HG02981 (cell line): ENCODE data around the gene RYR1.
"Not testable (repeated sequence)": the region's sequence is repeated elsewhere in the genome, so short reads cannot be mapped to it uniquely, and the experiment has no call there.

Experiments used
- ATAC-seq: cut with Tn5 transposase; IDR thresholded peaks from one replicate; pipeline ENCODE4 v1.9.1; 2021; ENCODE audit warnings: mild to moderate bottlenecking, moderate library complexity; ENCODE audit not compliant: unreplicated experiment

Gene RYR1

DNA sequence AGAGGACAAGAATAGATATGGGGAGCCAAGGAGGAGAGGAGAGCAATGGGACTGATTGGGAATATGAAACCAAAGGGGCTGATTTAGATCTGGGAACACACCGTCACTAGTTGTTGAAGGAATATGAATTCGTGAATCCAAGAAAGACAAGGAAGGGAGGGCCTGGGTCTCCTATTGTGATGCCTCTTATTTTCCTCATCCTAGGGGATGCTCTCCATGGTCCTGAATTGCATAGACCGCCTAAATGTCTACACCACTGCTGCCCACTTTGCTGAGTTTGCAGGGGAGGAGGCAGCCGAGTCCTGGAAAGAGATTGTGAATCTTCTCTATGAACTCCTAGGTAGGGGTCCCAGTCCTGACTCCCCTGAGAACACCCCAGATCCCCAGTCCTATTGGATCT is 21.5 kb downstream of the RYR1 start:
- ATAC-seq: no peak

DNA sequence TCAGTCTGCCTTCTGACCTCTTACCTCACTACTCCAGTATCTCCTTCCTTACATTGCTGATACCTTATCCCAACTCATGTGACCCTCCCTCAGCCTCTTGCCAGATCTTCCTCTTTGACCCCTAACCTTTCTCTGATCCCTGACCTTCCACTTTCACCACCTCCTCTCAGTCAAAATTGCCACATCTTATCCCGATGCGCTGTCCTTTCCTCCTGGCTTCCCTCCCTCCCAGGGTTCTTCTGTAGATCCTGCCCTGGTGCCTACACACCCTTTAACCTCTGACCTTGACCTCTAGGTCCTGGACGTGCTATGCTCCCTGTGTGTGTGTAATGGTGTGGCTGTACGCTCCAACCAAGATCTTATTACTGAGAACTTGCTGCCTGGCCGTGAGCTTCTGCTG is 23.7 kb downstream of the RYR1 start:
- no peak for ATAC-seq

DNA sequence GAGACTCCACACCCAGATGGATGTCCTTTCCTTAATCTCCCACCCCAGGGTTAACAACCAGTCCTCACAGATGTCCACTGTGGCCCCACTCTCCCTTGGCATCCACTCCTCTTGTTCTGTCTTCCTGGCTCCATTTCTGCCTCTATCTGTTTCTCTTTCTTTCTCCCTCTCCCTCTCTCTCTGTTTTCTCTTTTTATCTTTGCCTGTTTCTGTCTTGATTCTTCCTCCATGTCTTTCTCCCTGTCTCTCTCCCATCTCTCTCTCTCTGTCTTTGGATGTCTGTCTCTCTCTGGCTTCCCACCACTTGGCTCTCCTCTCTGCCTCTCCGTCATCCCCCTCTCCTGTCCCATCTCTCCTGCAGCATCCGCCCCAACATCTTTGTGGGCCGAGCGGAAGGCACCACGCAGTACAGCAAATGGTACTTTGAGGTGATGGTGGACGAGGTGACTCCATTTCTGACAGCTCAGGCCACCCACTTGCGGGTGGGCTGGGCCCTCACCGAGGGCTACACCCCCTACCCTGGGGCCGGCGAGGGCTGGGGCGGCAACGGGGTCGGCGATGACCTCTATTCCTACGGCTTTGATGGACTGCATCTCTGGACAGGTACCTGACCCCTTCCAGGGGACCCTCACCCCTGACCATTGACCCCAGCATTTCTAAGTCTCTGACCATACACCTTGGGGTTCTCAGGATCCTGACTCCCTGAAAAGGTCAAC is 24.4 kb downstream of the RYR1 start:
- ATAC-seq: no peak

DNA sequence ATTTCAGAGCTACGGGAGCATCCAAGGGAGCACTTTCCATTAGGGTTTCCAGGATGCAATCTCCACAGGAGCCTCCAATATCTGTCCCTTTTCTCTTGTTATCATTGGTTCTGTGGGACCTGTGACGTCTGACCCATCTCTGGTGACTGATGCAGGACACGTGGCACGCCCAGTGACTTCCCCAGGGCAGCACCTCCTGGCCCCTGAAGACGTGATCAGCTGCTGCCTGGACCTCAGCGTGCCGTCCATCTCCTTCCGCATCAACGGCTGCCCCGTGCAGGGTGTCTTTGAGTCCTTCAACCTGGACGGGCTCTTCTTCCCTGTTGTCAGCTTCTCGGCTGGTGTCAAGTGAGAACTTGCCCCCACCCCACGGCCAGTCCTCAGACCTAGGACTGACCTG is 25.5 kb downstream of the RYR1 start:
- ATAC-seq: no peak

DNA sequence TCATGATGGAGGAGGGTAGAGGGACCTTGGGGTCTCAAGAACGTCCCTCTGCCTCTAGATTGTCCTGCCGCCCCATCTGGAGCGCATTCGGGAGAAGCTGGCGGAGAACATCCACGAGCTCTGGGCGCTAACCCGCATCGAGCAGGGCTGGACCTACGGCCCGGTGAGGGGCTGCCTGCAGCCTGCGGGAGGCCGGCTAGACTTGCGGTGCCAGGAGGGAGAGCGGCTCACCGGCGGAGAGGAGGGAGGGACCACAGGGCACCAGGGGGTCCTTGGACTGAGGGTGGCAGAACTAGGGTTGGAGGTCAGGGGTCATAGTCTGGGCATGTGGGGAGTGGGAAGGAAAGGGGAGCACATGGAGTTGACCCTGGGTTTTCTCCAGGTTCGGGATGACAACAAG is 29.9 kb downstream of the RYR1 start:
- ATAC-seq: no peak

DNA sequence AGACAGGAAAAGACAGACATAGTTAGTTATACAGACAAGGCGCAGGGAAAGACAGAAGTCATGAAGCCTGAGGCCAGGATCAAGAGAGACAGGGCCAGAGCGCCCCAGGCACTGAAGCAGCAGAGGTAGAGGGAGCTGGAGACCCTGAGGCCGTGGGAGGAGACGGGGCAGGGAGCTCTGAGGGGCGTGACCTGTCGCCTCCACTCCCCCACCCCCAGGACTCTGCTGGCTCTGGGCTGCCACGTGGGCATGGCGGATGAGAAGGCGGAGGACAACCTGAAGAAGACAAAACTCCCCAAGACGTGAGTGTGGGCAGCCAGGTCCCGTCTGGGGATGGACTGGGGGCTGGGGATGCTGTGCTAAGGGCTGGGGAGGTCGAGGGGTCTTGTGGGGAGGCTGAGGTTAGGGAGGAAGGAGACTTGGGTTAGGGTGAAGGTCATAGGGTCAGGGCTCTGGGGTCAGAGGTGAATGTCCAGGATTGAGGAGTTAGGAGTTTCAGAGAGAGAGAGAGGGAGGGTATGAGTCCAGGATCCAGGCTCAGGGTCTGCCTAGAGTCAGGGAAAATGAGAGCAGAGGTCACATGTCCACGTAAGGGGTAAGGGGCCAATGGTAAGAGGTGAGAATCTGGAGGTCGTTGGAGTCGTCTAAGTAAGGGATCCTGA is 31.1 kb downstream of the RYR1 start:
- ATAC-seq: no peak

DNA sequence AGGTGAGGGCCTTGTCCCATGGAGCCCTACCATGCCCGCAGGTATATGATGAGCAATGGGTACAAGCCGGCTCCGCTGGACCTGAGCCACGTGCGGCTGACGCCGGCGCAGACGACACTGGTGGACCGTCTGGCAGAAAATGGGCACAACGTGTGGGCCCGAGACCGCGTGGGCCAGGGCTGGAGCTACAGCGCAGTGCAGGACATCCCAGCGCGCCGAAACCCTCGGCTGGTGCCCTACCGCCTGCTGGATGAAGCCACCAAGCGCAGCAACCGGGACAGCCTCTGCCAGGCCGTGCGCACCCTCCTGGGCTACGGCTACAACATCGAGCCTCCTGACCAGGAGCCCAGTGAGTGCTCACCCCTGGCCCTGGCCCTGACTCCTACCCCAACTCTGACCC is 32.6 kb downstream of the RYR1 start:
- ATAC-seq: no peak

DNA sequence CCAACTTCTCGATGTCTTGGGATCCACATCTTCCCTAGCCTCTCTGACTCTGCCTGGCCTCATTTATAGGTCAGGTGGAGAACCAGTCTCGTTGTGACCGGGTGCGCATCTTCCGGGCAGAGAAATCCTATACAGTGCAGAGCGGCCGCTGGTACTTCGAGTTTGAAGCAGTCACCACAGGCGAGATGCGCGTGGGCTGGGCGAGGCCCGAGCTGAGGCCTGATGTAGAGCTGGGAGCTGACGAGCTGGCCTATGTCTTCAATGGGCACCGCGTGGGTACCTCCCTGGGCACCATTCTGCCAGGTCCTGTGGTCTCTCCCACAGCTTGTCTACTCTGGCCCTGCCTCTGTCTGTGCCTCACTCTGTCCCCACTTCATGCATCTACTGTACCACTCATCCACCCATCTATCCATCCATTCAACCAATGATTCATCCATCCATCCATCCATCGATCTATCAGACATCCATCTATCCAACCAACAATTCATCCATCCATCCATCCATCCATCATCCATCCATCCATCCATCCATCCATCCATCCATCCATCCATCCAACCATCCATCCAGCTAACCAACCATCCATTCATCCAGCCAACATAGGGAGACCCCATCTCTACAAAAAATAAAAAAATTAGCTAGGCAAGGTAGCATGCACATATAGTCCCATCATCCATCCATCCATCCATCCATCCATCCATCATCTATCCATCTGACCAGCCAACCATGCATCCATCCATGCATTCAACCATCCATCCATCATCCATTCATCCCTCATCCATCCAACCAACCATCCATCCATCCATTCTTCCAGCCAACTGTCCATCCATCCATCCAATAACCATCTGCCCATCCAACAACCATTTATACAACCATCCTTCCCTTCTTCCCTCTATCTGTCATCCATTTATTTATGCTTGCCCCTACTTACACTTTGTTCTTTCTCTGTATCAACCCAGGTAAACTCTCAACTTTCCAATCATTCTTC is 34.3 kb downstream of the RYR1 start:
- ATAC-seq: no peak

DNA sequence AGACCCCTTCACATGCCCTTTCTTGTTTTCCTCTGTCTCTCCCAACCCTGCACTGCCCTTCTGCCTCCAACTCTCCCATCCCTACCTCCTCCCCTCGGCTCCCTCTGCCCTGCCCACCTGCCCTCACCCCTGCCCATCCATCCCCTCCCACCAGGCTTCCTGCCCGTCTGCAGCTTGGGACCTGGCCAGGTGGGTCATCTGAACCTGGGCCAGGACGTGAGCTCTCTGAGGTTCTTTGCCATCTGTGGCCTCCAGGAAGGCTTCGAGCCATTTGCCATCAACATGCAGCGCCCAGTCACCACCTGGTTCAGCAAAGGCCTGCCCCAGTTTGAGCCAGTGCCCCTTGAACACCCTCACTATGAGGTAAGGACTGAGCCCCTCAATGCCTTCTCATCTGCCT is 35.7 kb downstream of the RYR1 start:
- ATAC-seq: no peak

DNA sequence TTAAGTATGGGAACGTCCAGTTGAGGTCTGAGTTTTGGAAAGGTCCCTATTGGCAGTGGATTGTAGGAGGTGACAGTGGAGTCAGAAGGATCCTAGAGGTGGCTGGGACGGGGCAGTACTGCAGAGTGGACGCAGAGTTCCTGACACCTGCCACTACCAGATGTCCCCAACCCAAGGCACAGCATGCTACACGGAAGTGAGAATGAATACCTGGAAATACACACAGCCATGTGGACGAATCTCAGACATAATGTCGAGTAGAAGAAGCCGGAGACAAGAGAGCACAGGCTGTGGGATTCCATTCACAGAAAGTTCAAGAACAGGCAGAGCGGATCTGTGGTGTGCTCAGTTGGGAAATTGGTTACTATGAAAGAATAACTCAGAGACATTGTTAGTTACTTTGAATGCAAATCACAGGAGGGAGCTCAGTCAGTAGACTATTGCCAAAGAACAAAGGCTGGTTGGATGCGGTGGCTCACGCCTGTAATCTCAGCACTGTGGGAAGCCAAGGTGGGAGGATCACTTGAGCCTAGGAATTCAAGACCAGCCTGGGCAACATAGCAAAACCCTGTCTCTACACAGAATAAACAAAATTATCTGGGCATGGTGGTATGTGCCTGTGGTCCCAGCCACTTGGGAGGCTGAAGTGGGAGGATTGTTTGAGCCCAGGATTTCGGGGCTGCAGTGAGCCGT is 37.4 kb downstream of the RYR1 start:
- ATAC-seq: no peak

DNA sequence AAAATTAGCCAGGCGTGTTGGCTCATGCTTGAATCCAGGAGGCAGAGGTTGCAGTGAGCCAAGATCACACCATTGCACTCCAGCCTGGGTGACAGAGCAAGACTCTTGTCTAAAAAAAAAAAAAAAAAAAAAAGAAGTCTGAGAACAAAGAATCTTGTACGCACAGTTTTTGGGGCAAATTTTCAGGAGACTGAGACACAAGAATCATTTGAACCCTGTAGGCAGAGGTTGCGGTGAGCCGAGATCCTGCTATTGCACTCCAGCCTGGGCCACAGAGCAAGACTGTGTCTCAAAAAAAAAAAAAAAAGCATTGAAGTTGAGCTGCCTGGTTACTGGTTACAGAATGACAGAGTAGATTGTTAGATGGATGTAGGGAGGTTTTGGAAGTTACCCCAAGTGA is 39.2 kb downstream of the RYR1 start:
- not testable (repeated sequence) for ATAC-seq

DNA sequence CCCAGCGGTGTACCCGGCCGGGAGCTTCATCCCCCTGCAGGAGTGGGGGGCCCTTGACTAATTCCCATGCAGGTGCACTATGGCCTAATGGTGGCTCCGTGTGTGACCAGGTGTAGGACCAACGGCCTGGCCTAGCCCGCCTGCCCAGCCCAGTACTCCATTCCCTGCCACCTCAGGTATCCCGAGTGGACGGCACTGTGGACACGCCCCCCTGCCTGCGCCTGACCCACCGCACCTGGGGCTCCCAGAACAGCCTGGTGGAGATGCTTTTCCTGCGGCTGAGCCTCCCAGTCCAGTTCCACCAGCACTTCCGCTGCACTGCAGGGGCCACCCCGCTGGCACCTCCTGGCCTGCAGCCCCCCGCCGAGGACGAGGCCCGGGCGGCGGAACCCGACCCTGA is 39.7 kb downstream of the RYR1 start:
- ATAC-seq: no peak

DNA sequence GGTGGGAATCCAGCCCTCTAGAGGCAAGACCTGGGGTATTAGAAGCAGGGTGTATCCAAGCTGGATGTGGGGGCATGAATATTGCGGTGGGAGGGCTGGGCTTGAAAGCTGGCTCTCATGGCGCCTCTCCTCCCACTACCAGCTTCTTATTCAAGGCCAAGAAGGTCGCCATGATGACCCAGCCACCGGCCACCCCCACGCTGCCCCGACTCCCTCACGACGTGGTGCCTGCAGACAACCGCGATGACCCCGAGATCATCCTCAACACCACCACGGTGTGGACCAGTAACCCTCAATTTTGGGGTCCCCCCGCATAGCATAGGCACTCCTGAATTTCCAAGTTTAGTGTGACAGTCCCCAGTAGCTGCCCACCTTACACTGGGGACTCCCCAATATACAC is 41.7 kb downstream of the RYR1 start:
- ATAC-seq: no peak

DNA sequence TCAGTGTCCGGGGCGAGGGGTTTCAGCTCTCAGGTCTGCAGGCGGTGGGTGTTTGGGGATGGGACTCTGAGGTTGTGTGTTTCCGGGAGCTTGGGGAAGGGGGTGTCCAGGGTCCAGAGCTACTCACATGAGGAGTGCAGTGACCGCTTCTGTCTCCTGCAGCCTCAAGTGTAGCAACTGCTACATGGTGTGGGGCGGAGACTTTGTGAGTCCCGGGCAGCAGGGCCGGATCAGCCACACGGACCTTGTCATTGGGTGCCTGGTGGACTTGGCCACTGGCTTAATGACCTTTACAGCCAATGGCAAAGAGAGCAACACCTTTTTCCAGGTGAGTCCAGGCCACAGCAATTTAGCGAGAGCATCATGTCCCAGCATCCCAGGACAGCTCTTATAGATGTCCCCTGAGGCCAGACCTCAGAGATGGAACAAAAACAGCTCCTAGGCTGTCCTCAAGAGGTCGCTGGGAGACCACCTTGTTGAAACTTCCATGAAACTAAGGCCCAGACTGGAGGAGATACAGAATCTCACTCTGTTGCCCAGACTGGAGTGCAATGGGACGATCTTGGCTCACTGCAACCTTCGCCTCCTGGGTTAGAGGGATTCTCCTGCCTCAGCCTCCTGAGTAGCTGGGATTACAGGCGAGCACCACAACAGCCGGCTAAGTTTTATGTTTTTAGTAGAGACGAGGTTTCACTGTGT is 44.9 kb downstream of the RYR1 start:
- no peak for ATAC-seq

DNA sequence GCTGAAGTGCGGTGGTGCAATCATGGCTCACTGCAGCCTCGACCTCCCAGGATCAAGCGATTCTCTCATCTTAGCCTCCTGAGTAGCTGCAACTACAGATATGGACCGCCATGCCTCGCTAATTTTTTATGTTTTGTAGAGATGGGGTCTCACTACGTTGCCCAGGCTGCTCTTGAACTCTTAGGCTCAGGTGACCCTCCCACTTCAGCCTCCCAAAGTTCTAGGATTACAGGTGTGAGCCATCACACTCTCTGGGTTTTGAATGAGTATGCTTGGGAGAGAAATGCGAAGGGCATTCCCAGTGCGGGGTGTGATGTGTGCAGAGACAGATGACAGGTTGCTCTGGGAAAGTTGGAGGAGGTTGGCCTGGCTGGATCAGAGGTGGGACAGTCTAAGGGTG is 49.0 kb downstream of the RYR1 start:
- no peak for ATAC-seq

DNA sequence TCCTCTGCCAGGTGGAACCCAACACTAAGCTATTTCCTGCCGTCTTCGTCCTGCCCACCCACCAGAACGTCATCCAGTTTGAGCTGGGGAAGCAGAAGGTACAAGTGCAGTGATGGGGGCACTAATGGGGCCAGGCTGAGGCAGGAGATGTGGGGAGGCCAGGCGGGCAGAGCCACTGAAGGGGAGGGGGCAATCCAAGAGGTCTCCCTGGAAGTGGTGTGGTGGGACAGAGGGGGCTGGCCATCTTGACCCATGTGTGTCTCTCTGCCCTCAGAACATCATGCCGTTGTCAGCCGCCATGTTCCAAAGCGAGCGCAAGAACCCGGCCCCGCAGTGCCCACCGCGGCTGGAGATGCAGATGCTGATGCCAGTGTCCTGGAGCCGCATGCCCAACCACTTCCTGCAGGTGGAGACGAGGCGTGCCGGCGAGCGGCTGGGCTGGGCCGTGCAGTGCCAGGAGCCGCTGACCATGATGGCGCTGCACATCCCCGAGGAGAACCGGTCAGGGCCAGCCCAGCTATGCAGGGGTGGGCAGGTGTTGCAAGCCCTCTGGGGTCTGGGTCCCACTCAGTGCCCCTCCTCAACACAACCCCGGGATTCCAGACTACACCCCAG is 49.6 kb downstream of the RYR1 start:
- no peak for ATAC-seq

DNA sequence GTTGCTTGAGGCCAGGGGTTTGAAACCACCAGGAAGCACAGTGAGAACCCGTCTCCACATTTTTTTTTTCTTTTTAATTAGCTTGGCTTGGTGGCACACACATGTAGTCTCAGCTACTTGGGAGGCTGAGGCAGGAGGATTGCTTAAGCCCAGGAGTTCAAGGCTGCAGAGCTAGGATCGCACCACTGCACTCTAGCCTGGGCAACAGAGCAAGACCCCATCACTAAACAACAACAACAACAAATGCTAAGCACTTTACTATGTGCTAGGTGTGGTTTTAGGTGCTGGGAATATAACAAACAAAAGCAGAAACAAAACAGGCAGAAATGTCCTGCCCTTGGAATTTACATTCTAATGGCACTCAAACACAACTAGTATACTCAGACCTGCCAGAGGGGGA is 51.3 kb downstream of the RYR1 start:
- no peak for ATAC-seq

DNA sequence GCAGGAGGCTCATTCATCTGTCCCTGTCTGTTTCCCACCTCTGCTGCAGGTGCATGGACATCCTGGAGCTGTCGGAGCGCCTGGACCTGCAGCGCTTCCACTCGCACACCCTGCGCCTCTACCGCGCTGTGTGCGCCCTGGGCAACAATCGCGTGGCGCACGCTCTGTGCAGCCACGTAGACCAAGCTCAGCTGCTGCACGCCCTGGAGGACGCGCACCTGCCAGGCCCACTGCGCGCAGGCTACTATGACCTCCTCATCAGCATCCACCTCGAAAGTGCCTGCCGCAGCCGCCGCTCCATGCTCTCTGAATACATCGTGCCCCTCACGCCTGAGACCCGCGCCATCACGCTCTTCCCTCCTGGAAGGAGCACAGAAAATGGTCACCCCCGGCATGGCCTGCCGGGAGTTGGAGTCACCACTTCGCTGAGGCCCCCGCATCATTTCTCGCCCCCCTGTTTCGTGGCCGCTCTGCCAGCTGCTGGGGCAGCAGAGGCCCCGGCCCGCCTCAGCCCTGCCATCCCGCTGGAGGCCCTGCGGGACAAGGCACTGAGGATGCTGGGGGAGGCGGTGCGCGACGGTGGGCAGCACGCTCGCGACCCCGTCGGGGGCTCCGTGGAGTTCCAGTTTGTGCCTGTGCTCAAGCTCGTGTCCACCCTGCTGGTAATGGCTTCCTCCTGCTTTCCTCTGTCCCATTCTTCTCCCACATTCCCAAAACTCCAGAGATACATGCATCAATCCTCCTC is 52.2 kb downstream of the RYR1 start:
- no peak for ATAC-seq

DNA sequence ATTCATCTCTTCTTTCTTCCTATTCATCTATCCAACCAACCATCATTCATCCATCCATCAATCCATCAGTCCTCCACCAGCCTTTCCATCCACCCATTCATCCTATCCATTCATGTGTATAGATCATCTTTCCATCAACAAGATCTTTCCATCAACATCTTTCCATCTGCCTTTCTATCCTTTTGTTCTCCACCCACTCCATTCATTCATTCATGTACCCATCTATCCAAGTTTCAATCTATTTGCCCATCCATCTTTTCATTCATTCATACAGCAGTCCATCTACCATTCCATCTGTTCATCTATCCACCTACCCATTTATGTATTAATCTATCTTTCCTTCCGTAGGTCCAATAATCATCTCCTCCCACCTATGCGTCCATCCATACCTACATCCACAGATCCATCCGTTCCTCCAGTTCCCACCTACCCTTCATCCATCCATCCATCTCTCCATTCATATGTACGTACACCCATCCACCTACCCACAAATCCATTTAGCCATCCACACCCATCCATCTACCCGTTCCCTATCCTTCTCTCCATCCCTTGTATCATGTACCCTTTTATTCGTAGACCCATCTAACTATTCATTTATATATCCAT is 53.3 kb downstream of the RYR1 start:
- no peak for ATAC-seq
